ENCODE results near the gene LMO3. TPM values are rescaled to one million over a fixed set of nuclear protein-coding genes. Genes with fewer than 3 reads are reported as not detected.
A peak's percentile ranks its signal among the peaks of the same experiment; 100 is the strongest.

The LMO3 gene
- total and polyA plus RNA-seq, 2 of the 4 experiments (the other 2 are of a cell fraction), result 0.54 to 0.84 TPM

DNA sequence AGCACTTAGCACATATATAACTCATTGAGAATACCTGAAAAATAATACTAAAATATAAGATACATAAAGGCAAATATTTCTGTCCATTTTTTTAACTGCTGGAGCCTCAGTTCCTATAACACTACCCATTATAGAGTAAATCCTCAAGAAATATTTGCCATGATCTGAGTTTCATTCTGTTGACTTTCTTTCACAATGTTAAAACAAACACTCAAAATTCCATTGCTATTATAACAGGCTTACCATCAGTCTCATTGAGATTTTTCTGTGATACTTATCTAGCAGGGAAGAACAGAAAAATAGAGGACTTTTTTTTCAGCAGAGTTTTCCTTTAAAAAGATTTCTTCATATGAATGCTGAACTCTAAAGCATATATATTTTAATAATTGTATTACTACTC is 24.5 kb downstream of the LMO3 start:
- Histone ChIP-seq H2AK5ac (ENCODE audit: low read depth, low read length) (no peak overlapping the region), H3K36me3 (ENCODE audit: control insufficient read depth, insufficient read depth, low read length) (no peaks in the 10 kb centered on the region), H3K4ac (ENCODE audit: low read depth, low read length) (no peak overlapping the region), H2AFZ (replicated peaks; ENCODE audit: low read length, poor library complexity) (no peak overlapping the region), H3K4me1 (ENCODE audit: control insufficient read depth, insufficient read depth, low read length) (peaks cover 2% of the 10 kb centered on the region; the same call in 1 of the 2 replicates), H2BK15ac (ENCODE audit: low read depth, low read length) (no peak overlapping the region), H3K14ac (replicated peaks; ENCODE audit: low read depth, low read length) (no peak overlapping the region), H3K79me1 (ENCODE audit: low read depth in 1 of 2, low read length in 2 of 2) (no peaks in the 10 kb centered on the region), H4K20me1 (ENCODE audit: insufficient read depth, low read length) (no peaks in the 10 kb centered on the region), H2BK120ac (ENCODE audit: low read depth, low read length) (no peak overlapping the region; the same call in 1 of the 2 replicates), H3K9me1 (ENCODE audit: insufficient read depth, low read length) (peaks cover 3% of the 10 kb centered on the region; the same call in 1 of the 2 replicates), H3K27ac (ENCODE audit: insufficient read depth, low read length) (no peak overlapping the region), H3K9me3 (ENCODE audit: control insufficient read depth, insufficient read depth, low read length) (no peaks in the 10 kb centered on the region), H3K56ac (ENCODE audit: extremely low read depth, insufficient read depth, low read length) (no peak overlapping the region), H3K4me3 (ENCODE audit: insufficient read depth, low read depth, low read length) (no peak overlapping the region), H3K27me3 (ENCODE audit: control insufficient read depth, insufficient read depth, low read length) (no peaks in the 10 kb centered on the region), H4K8ac (ENCODE audit: low read depth in 2 of 2, low read length in 2 of 2) (no peak overlapping the region), H2BK5ac (ENCODE audit: low read depth, low read length, poor library complexity, severe bottlenecking) (no peak overlapping the region), H3K9ac (ENCODE audit: low read depth, low read length) (no peak overlapping the region), H2BK20ac (ENCODE audit: low read depth, low read length) (no peak overlapping the region), H4K91ac (ENCODE audit: insufficient read depth, low read depth, low read length) (no peak overlapping the region), H2AK9ac (replicated peaks; ENCODE audit: low read depth, low read length, poor library complexity) (no peak overlapping the region), H4K5ac (ENCODE audit: low read depth, low read length) (no peak overlapping the region), H3K4me2 (ENCODE audit: low read depth, low read length) (no peak overlapping the region; the same call in 1 of the 2 replicates), H3K23ac (ENCODE audit: low read depth, low read length) (no peak overlapping the region), H3K18ac (ENCODE audit: low read depth, low read length) (no peak overlapping the region)
- no peak for TF ChIP-seq CHD1 (IDR thresholded peaks at IDR 0.05; ENCODE audit: low read depth, low read length)
- no peak for TF ChIP-seq RFX5 (IDR thresholded peaks at IDR 0.05; ENCODE audit: low read depth, low read length)
- TF ChIP-seq ELK1 (IDR thresholded peaks at IDR 0.05; ENCODE audit: borderline replicate concordance, low read depth, low read length), result no peak
- no peak for TF ChIP-seq MAZ (IDR thresholded peaks at IDR 0.05; ENCODE audit: borderline replicate concordance, low read depth, low read length)
- TF ChIP-seq MAFK (IDR thresholded peaks at IDR 0.05; ENCODE audit: low read depth, low read length), result no peak
- TF ChIP-seq CEBPB (IDR thresholded peaks at IDR 0.05; ENCODE audit: low read depth, low read length), result peak; percentile 11; the same call in 1 of the 2 replicates
- no peak for TF ChIP-seq POLR2A (IDR thresholded peaks at IDR 0.05; ENCODE audit: low read depth, low read length)
- TF ChIP-seq MXI1 (IDR thresholded peaks at IDR 0.05; ENCODE audit: borderline replicate concordance, low read depth, low read length), result no peak
- DNase-seq (peak; percentile 46), ATAC-seq (ENCODE audit: low read depth) (peak; percentile 63)
- no TSS peak for BruUV-seq (replicated peaks)
- in situ Hi-C loops (cut with MboI; ENCODE audit: low sequenced_read_pairs), result no loop called here
- dilution Hi-C loops (cut with HindIII; ENCODE audit: low sequenced_read_pairs, unreplicated experiment), result no loop called here
- ChIA-PET CTCF (no interaction called here), POLR2A (ENCODE audit: unreplicated experiment) (no interaction called here)
- intact Hi-C loops (cut with micrococcal nuclease), result no loop called here
